Upper lobe of left lung (tissue), 6 donors: ENCODE data around the gene CD247. TPM values are rescaled to one million over a fixed set of nuclear protein-coding genes. Genes with fewer than 3 reads are reported as not detected.

ENCODE experiments used
- ATAC-seq, 2 donors: fragments of 200-7000 bp; cut with Tn5 transposase; one replicate each; pipeline ENCODE4 v1.9.1; 2022; ENCODE audit warnings: mild to moderate bottlenecking in 2 of 2, moderate library complexity in 2 of 2; ENCODE audit not compliant: low FRiP score in 2 of 2
- DNase-seq, 2 donors: peaks; one replicate each; pipeline ENCODE4 v3.0.0-alpha.2; 2019 to 2020
- H3K27ac ChIP-seq, 4 donors: fragments of 200-600 bp; sonication (generic); one replicate each; pipeline ENCODE4 v1.5.1; 2016 to 2019
- H3K27me3 ChIP-seq, 4 donors: fragments of 200-600 bp; sonication (generic); one replicate each; pipeline ENCODE4 v1.5.1; 2017 to 2019
- H3K36me3 ChIP-seq, 4 donors: fragments of 200-600 bp; sonication (generic); one replicate each; pipeline ENCODE4 v1.5.1; 2016 to 2019
- H3K4me1 ChIP-seq, 4 donors: fragments of 200-600 bp; sonication (generic); one replicate each; pipeline ENCODE4 v1.5.1; 2018 to 2019
- H3K4me3 ChIP-seq, 4 donors: fragments of 200-600 bp; sonication (generic); one replicate each; pipeline ENCODE4 v1.5.1; 2017 to 2019; ENCODE audit warnings: mild to moderate bottlenecking in 2 of 4, moderate library complexity in 1 of 4
- H3K9me3 ChIP-seq, 4 donors: fragments of 200-600 bp; sonication (generic); one replicate each; pipeline ENCODE4 v1.5.1; 2018 to 2019
- CTCF ChIP-seq, 6 experiments: fragments of 450-650 bp in 4 of 6; fragments of 200-600 bp in 2 of 6; sonication (generic) in 2 of 6; IDR thresholded peaks; one replicate each; pipeline ENCODE4 v1.5.1; 2016 to 2019; ENCODE audit warnings: antibody characterized with exemption in 6 of 6
- EP300 ChIP-seq, 4 donors: sonication (generic); formaldehyde crosslinking; IDR thresholded peaks; one replicate each; pipeline ENCODE4 v1.5.1; 2017; ENCODE audit warnings: antibody characterized with exemption in 4 of 4, control low read depth in 2 of 4
- POLR2A ChIP-seq, 4 donors: fragments of 450-650 bp; IDR thresholded peaks; one replicate each; pipeline ENCODE4 v1.5.1; 2016 to 2017; ENCODE audit warnings: antibody characterized with exemption in 4 of 4, mild to moderate bottlenecking in 2 of 4
- POLR2AphosphoS5 ChIP-seq, 2 donors: sonication (generic); formaldehyde crosslinking; IDR thresholded peaks; one replicate each; pipeline ENCODE4 v1.5.1; 2017; ENCODE audit warnings: antibody characterized with exemption in 2 of 2
- WGBS, 2 donors: methylation state at CpG; one replicate each; pipeline ENCODE4 v1.1.5; 2017 to 2018; 5-methylcytosine and 5-hydroxymethylcytosine counted together
- total RNA-seq, 6 donors: library from RNA; depleted of rRNA in 4 of 6; stranded (reverse); fragments of >200 nt in 4 of 6; gene quantifications; one replicate each; pipeline versions ENCODE4 v1.1.0 to v1.2.1, GENCODE V29; 2016 to 2021
- donor health status: DM: no; HTN: no; CAD: no; lungs with moderate emphysema.
- donor health status: DM: no; HTN: yes; CAD: no; lungs with severe emphysema.

Gene CD247
- total RNA-seq, 6 donors from 2014 or later, result 5.0 to 14.7 (median 8.7) TPM

GRCh38 chr1:167492481-167492910, 25.8 kb downstream of the CD247 start:
- peak in 1 of 2 donors; percentile 30 for ATAC-seq
- Histone ChIP-seq H3K27me3 (no peaks in the 10 kb centered on the region), H3K4me1 (peaks cover 0 to 8% (median 3%) of the 10 kb centered on the region in 4 donors), H3K9me3 (no peaks in the 10 kb centered on the region), H3K4me3 (no peak overlapping the region), H3K27ac (no peak overlapping the region), H3K36me3 (no peaks in the 10 kb centered on the region)
- WGBS, 2 donors, result 38 to 67% methylated on average over 5 of the region's 5 CpGs
- TF ChIP-seq POLR2A (IDR thresholded peaks at IDR 0.05) (no peak), CTCF (IDR thresholded peaks at IDR 0.05) (no peak), POLR2AphosphoS5 (IDR thresholded peaks at IDR 0.05) (no peak)
- no peak for DNase-seq

- no peaks in the 10 kb centered on the region for H3K9me3 ChIP-seq
- no peak overlapping the region for H3K4me3 ChIP-seq
- H3K27me3 ChIP-seq, result no peaks in the 10 kb centered on the region
- no peak overlapping the region for H3K27ac ChIP-seq
- ATAC-seq (peak in 1 of 2 donors; percentile 23), DNase-seq (peak in 1 of 2 donors; percentile 28)
- WGBS, 2 donors, result 45 to 46% methylated on average over 12 of the region's 12 CpGs
- TF ChIP-seq EP300 (IDR thresholded peaks at IDR 0.05), result no peak
- no peak for TF ChIP-seq CTCF (IDR thresholded peaks at IDR 0.05)
- TF ChIP-seq POLR2AphosphoS5 (IDR thresholded peaks at IDR 0.05), result no peak
- no peak for TF ChIP-seq POLR2A (IDR thresholded peaks at IDR 0.05)
- peaks cover 0 to 8% (median 3%) of the 10 kb centered on the region in 4 donors for H3K4me1 ChIP-seq
- H3K36me3 ChIP-seq, result no peaks in the 10 kb centered on the region
Measured at GRCh38 chr1:167491586-167492461, 26.5 kb downstream of the CD247 start.

GRCh38 chr1:167490765-167491164, 27.6 kb downstream of the CD247 start:
- Histone ChIP-seq H3K27ac (no peak overlapping the region), H3K36me3 (no peaks in the 10 kb centered on the region), H3K4me1 (peaks cover 0 to 8% (median 3%) of the 10 kb centered on the region in 4 donors), H3K9me3 (no peaks in the 10 kb centered on the region), H3K4me3 (no peak overlapping the region), H3K27me3 (no peaks in the 10 kb centered on the region)
- DNase-seq (no peak), ATAC-seq (no peak)
- 83 to 84% methylated on average over 5 of the region's 5 CpGs for WGBS, 2 donors
- TF ChIP-seq POLR2A (IDR thresholded peaks at IDR 0.05), result no peak
- no peak for TF ChIP-seq POLR2AphosphoS5 (IDR thresholded peaks at IDR 0.05)
- TF ChIP-seq CTCF (IDR thresholded peaks at IDR 0.05), result no peak
- TF ChIP-seq EP300 (IDR thresholded peaks at IDR 0.05), result no peak

- DNase-seq, result no peak
- no peak overlapping the region for H3K4me3 ChIP-seq
- H3K36me3 ChIP-seq, result no peaks in the 10 kb centered on the region
- TF ChIP-seq POLR2AphosphoS5 (IDR thresholded peaks at IDR 0.05) (no peak), CTCF (IDR thresholded peaks at IDR 0.05) (no peak), POLR2A (IDR thresholded peaks at IDR 0.05) (no peak), EP300 (IDR thresholded peaks at IDR 0.05) (no peak)
- no peaks in the 10 kb centered on the region for H3K27me3 ChIP-seq
- WGBS, 2 donors, result 85 to 87% methylated on average over 20 of the region's 20 CpGs
- no peak overlapping the region for H3K27ac ChIP-seq
- H3K9me3 ChIP-seq, result no peaks in the 10 kb centered on the region
- peaks cover 0 to 8% (median 3%) of the 10 kb centered on the region in 4 donors for H3K4me1 ChIP-seq
- ATAC-seq, result no peak
Measured at GRCh38 chr1:167489571-167490340, 28.6 kb downstream of the CD247 start.
